ENCODE data around the gene C1S. TPM values are rescaled to one million over a fixed set of nuclear protein-coding genes. Genes with fewer than 3 reads are reported as not detected.
A peak's percentile ranks its signal among the peaks of the same experiment; 100 is the strongest.

C1S gene
- total and polyA plus RNA-seq, 9 of the 15 experiments (the other 6 are each of a cell fraction or from before 2014, with no cell fraction given) = 0.08 to 0.84 (median 0.27) TPM

- TF ChIP-seq, protein P1, sequence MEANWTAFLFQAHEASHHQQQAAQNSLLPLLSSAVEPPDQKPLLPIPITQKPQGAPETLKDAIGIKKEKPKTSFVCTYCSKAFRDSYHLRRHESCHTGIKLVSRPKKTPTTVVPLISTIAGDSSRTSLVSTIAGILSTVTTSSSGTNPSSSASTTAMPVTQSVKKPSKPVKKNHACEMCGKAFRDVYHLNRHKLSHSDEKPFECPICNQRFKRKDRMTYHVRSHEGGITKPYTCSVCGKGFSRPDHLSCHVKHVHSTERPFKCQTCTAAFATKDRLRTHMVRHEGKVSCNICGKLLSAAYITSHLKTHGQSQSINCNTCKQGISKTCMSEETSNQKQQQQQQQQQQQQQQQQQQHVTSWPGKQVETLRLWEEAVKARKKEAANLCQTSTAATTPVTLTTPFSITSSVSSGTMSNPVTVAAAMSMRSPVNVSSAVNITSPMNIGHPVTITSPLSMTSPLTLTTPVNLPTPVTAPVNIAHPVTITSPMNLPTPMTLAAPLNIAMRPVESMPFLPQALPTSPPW (CRISPR knock-in tag; IDR thresholded peaks at IDR 0.05) = peak; percentile 91
- no peak for TF ChIP-seq ZNF444 (CRISPR knock-in tag; IDR thresholded peaks at IDR 0.05)
- TF ChIP-seq BRD4 (IDR thresholded peaks at IDR 0.05) = no peak
- TF ChIP-seq SRSF1 (IDR thresholded peaks at IDR 0.05; ENCODE audit: low read depth, low read length) = no peak
- no peak for TF ChIP-seq BCL6 (CRISPR knock-in tag; IDR thresholded peaks at IDR 0.05)
- no peak for TF ChIP-seq HDAC2 (IDR thresholded peaks at IDR 0.05)
- 0 out of 2 replicates have a peak, but pooled peaks have one; percentile 42 for TF ChIP-seq RNF2 (IDR thresholded peaks at IDR 0.05)
- no peak for TF ChIP-seq TBP (optimal IDR thresholded peaks at IDR 0.05; ENCODE audit: low read depth, low read length)
- TF ChIP-seq E2F3 (CRISPR knock-in tag; IDR thresholded peaks at IDR 0.05) = no peak
- TF ChIP-seq SIN3B (IDR thresholded peaks at IDR 0.05; ENCODE audit: low read depth) = no peak
- TF ChIP-seq CHD4 (IDR thresholded peaks at IDR 0.05; ENCODE audit: insufficient read depth, insufficient replicate concordance, low read depth, low read length, poor library complexity, severe bottlenecking) = no peak
- TF ChIP-seq KLF13 (tag; IDR thresholded peaks at IDR 0.05; ENCODE audit: borderline replicate concordance, low read depth) = no peak
- no peak for TF ChIP-seq PHTF2 (CRISPR knock-in tag; IDR thresholded peaks at IDR 0.05)
- TF ChIP-seq HSF4 (CRISPR knock-in tag; IDR thresholded peaks at IDR 0.05; ENCODE audit: borderline replicate concordance) = no peak
- TF ChIP-seq EWSR1 (IDR thresholded peaks at IDR 0.05; ENCODE audit: borderline replicate concordance, low read depth, partially characterized antibody) = no peak
- TF ChIP-seq YBX1 (IDR thresholded peaks at IDR 0.05) = no peak
- TF ChIP-seq OTX1 (CRISPR knock-in tag; IDR thresholded peaks at IDR 0.05) = no peak
- TF ChIP-seq ZBTB11 (CRISPR knock-in tag; IDR thresholded peaks at IDR 0.05) = no peak; a peak in 1 of 6 replicates
- TF ChIP-seq KAT2B (IDR thresholded peaks at IDR 0.05; ENCODE audit: low read depth, low read length) = no peak
- no peak for TF ChIP-seq CBX5 (IDR thresholded peaks at IDR 0.05; ENCODE audit: borderline replicate concordance, low read depth)
- TF ChIP-seq ARID1B (IDR thresholded peaks at IDR 0.05) = peak; percentile 59
- TF ChIP-seq TCF7L2 (IDR thresholded peaks at IDR 0.05; ENCODE audit: low read depth, low read length) = no peak
- TF ChIP-seq TARDBP (IDR thresholded peaks at IDR 0.05) = peak; percentile 36; the same call in 1 of the 2 replicates
- TF ChIP-seq ZNF589 (CRISPR knock-in tag; IDR thresholded peaks at IDR 0.05; ENCODE audit: low read depth) = no peak
- TF ChIP-seq SREBF1 (IDR thresholded peaks at IDR 0.05; ENCODE audit: borderline replicate concordance, low read depth, low read length) = no peak
- no peak for TF ChIP-seq PURB (CRISPR knock-in tag; IDR thresholded peaks at IDR 0.05; ENCODE audit: low read depth)
Observed at GRCh38 chr12:7108796-7109571, 48.5 kb downstream of the C1S start, which contains the start of gene C1RL (continued).

Data from K562 (cell line).